Mononuclear cell (primary cell): Measurements from ENCODE around the gene C9orf40. TPM values are rescaled to one million over a fixed set of nuclear protein-coding genes. Genes with fewer than 3 reads are reported as not detected.

Source experiments
- H3K27me3 ChIP-seq: 2 replicates; pipeline ENCODE4 v1.6.0; 2011; ENCODE audit warnings: low read length, control low read depth; ENCODE audit not compliant: insufficient read depth
- H3K4me1 ChIP-seq: 2 replicates; pipeline ENCODE4 v1.5.1; 2011; ENCODE audit warnings: mild to moderate bottlenecking, low read length, control low read depth; ENCODE audit not compliant: insufficient read depth
- H3K4me3 ChIP-seq: 2 replicates; pipeline ENCODE4 v1.5.1; 2011; ENCODE audit warnings: mild to moderate bottlenecking, low read length, moderate library complexity
- H3K9me3 ChIP-seq: 2 replicates; pipeline ENCODE4 v1.5.1; 2011; ENCODE audit warnings: low read depth, mild to moderate bottlenecking, control low read depth, low read length
- total RNA-seq: library from RNA; depleted of rRNA; stranded (reverse); fragments of >200 nt; gene quantifications from one replicate; pipeline ENCODE4 v1.2.3, GENCODE V29; 2012

C9orf40 gene, protein sequence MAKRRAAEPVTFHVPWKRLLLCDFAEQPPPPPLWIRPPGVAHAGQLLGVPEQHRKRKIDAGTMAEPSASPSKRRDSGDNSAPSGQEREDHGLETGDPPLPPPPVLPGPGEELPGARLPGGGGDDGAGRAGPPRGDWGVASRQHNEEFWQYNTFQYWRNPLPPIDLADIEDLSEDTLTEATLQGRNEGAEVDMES
- 1.6 TPM for total RNA-seq

DNA sequence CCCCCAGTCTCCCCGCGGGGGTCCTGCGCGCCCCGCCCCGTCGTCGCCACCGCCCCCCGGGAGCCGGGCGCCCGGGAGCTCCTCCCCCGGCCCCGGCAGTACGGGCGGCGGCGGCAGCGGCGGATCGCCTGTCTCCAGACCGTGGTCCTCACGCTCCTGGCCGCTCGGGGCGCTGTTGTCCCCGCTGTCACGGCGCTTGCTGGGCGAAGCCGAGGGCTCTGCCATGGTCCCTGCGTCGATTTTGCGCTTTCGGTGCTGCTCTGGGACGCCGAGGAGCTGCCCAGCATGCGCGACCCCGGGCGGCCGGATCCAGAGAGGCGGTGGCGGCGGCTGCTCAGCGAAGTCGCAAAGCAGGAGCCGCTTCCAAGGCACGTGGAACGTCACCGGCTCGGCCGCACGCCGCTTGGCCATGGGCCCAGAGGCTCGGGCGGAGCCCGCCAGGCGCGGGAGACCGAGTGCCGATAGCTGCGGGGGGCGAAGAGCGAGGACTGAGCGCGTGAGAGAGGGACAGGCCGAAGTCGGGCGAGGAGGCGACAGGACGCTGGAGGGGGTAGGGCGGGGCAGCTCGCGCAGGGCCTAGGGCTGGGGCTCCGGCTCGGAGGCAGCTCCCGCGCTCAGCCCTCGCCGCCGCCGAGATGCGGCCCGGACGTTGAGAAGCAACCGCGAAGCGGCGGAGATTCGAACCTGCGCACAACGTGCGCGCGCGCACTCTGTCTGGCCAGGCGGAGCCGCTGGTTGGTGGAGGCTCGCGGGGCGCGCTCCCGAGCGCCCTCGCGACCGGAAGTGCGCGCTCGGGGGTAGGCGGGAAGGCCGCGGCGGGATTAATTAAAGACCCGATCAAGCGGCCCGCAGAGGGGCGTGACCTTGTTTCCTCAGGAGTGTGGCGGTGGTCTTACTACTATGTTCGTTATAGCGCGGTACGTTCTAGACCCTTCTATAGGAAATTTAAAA lies at the start of gene C9orf40:
C9orf40 (minus strand) TSS at position 712 of the 951 bp plus-strand sequence; CDS start at position 411, 301 bp downstream.
- Histone ChIP-seq H3K27me3 (no peaks in the 10 kb centered on the region), H3K9me3 (no peaks in the 10 kb centered on the region), H3K4me1 (peaks cover 14% of the 10 kb centered on the region), H3K4me3 (peak within 1 kb of the TSS; percentile 85)

DNA sequence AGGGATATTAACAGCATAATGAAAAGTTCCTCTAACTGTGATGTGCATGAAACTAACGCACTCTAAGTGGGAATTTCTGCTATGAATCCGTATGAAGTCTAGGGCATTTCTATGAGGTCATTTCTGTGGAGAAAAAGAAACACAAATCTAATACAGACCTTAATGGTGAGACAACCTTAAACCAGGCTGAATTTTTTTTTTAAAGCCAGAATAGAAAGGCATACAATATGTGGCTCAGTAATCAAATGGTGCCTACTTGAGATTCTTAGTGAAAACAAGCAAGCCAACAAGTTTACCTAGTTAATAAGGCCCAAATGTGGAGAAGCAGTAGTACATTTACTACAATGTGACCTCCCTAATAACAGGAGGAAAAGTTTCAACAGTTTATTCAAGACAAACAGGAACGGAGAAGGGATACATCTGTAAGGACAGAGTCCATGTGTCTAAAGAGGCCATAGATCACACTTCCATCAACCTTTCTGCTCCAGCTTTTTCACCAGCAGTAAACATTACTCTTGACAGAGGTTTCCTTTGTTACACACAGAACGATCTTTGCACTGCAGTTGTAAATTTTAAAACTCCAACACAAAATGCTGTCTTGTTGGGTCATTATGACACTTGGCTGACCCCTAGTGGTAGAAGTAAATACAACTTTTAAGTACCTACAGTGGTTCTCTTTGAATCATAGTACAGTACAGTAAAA lies 49.2 kb upstream of the C9orf40 start:
- H3K9me3 ChIP-seq: no peaks in the 10 kb centered on the region
- H3K27me3 ChIP-seq: no peaks in the 10 kb centered on the region
- H3K4me1 ChIP-seq: no peaks in the 10 kb centered on the region
- no peak overlapping the region for H3K4me3 ChIP-seq

DNA sequence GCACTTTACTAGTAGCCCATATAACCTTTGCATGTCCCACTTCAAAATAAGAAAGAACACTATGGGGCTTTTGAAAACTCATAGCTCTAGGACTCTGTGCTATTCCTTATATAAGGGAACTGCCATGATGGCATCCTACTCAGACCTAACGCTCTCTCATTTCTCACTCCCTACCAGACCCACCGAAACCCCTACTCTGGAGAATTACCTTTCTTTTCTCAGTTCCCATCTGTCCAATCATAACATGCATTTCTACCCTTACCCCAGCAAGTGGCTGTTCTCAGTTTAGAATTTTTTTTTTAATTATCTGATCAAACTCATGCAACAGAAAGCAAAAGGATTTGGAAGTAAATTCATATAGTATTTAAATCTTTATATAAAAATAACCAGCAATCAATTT lies 48.1 kb upstream of the C9orf40 start:
- no peaks in the 10 kb centered on the region for H3K9me3 ChIP-seq
- no peaks in the 10 kb centered on the region for H3K4me1 ChIP-seq
- H3K27me3 ChIP-seq: no peaks in the 10 kb centered on the region
- no peak overlapping the region for H3K4me3 ChIP-seq

DNA sequence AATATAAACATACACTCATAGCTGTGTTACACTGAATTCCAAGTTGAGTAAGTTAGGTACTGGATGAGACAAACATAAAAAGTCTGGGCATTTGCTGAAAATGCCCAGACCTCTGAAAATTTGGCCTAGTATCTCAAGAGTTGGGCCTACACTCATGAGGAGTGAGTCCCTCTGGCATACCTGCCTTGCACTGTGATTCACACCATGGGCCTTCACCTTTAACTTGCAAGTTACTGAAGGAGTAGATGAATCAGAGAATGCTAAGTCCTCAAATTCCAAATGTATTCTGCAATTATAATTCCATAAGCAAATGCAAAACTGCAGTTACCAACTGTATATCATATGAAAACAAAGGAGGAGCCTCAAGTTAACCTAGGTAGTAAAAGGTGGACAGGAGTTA lies 32.3 kb upstream of the C9orf40 start:
- H3K4me3 ChIP-seq: no peak overlapping the region
- no peaks in the 10 kb centered on the region for H3K9me3 ChIP-seq
- H3K4me1 ChIP-seq: no peaks in the 10 kb centered on the region
- H3K27me3 ChIP-seq: no peaks in the 10 kb centered on the region

DNA sequence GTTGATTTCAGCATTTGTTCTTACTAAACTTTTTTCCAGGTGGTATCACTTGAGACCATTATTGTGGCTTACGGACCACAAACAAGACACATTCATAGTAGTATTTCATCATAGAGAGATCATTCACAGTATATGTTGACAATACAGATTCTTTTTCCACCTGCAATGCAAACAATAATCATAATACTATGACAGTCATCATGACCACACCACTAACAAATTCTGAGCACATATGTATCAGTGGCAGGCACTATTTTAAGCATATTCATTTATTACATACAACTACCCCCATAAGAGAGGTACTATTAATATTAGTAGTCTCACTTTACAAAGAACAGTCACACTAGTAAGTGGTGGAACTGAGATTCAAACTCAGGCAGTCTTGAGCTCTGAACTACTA lies 31.0 kb upstream of the C9orf40 start:
- H3K4me3 ChIP-seq: no peak overlapping the region
- H3K4me1 ChIP-seq: no peaks in the 10 kb centered on the region
- no peaks in the 10 kb centered on the region for H3K27me3 ChIP-seq
- no peaks in the 10 kb centered on the region for H3K9me3 ChIP-seq

DNA sequence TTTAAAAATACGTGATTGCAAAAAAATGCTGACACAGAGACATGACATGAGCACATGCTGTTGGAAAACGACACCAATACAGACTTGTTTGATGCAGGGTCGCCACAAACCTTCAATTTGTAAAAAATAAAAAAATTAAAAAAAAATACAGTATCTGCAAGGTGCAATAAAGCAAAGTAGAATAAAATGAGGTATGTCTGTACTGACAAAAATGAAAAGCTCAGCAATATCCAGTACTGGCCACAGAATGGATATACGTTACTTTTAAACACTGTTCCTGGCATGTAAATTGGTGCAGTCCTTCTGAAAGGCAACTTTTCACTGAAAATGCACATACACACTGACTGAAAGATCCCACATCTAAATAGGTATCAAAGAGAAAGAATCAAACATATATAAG lies 27.1 kb upstream of the C9orf40 start:
- H3K9me3 ChIP-seq: no peaks in the 10 kb centered on the region

DNA sequence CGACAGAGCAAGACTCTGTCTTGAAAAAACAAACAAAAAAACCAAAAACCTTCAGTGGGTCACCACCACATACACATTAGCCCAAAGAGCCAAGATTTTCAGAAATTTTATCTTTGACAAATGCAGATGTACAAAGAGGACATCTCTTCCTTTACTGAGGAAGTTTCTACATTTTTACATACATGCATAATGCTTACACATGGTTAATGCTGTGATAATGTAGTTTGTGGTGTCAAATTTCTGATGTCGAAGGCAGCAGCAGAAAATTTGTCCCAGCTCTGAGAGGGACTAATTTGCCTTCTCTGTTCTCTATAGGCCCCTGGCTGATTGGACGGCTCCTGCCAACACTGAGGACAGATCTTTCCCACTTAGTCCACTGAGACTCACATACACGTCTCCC lies 24.6 kb upstream of the C9orf40 start:
- no peaks in the 10 kb centered on the region for H3K27me3 ChIP-seq
- H3K4me1 ChIP-seq: no peaks in the 10 kb centered on the region
- no peaks in the 10 kb centered on the region for H3K9me3 ChIP-seq
- no peak overlapping the region for H3K4me3 ChIP-seq

More for the DNA sequence above, 27.1 kb upstream of the C9orf40 start:
- Histone ChIP-seq H3K27me3 (no peaks in the 10 kb centered on the region), H3K4me1 (no peaks in the 10 kb centered on the region), H3K4me3 (no peak overlapping the region)

DNA sequence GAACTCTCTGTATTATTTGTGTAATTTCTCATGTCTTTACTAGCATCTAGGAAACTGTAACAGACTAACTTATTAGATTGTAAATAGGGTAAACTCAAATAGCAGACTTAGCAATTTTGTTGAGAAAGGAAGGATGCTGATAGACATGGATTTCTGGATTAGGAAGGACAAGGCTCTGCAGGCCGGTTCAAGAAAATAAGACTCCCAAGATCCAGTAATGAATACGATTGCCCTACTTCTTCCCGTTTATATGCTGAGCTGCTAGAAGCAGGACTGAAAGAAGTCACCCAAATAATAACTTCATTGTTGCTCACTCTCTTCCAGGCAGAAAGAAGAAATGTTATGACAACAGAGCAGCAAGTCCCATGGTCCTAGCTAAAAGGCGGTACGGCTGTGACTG lies 22.8 kb upstream of the C9orf40 start:
- no peaks in the 10 kb centered on the region for H3K4me1 ChIP-seq
- no peaks in the 10 kb centered on the region for H3K9me3 ChIP-seq
- no peak overlapping the region for H3K4me3 ChIP-seq
- H3K27me3 ChIP-seq: no peaks in the 10 kb centered on the region

DNA sequence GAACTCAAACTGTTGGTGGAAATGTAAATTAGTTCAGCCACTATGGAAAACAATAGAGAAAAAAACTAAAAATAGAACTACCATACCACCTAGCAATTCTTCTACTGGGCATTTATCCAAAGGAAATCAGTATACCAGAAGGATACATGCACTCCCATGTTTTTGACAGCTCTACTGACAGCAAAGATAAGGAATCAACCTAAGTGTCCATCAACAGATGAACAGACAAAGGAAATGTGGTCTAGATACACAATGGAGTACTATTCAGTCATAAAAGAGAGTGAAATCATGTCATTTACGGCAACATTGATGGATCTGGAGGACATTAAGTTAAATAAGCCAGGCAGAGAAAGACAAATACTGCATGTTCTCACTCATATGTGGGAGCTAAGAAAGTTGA lies 21.8 kb upstream of the C9orf40 start:
- no peaks in the 10 kb centered on the region for H3K9me3 ChIP-seq
- H3K4me3 ChIP-seq: no peak overlapping the region
- H3K4me1 ChIP-seq: no peaks in the 10 kb centered on the region
- no peaks in the 10 kb centered on the region for H3K27me3 ChIP-seq

DNA sequence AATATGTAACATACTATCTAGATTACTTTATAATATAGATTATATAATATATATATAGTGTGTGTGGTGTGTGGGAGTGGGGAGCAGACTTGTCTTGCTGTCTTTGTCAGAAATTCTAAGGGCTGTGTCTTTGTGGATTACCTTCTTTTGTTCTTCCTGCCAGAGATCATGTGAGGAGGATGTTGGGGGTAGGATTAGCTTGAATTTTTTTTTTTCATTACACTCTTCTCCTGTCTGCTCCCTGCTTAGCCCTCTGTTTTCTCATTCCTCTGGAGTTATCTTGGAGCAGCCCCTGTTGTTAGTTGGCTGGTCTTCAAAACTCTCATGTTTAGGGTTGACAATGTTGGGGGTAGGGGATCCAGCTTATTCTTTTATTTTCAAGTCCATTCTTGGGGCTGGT lies 21.0 kb upstream of the C9orf40 start:
- H3K4me3 ChIP-seq: no peak overlapping the region
- no peaks in the 10 kb centered on the region for H3K9me3 ChIP-seq
- H3K4me1 ChIP-seq: no peaks in the 10 kb centered on the region
- H3K27me3 ChIP-seq: no peaks in the 10 kb centered on the region

DNA sequence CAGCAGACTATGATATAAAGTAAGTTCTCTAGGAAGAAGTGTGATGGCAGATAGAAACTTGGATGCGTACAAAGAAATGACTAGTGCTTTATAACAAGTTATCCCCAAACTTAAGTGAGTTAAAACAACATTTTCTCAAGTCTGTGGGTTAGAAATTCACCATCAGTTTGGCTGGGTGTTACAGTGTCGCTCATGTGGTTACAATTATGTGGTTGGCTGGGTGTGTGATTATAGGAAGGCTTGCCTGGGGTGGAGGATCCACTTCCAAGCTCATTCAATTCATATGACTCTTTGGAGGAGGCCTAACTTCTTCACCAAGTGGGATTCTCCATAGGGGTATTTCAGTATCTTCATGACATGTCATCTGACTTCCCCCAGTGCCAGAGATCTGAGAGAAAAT lies 10.3 kb upstream of the C9orf40 start:
- Histone ChIP-seq H3K27me3 (no peaks in the 10 kb centered on the region), H3K9me3 (no peaks in the 10 kb centered on the region)

DNA sequence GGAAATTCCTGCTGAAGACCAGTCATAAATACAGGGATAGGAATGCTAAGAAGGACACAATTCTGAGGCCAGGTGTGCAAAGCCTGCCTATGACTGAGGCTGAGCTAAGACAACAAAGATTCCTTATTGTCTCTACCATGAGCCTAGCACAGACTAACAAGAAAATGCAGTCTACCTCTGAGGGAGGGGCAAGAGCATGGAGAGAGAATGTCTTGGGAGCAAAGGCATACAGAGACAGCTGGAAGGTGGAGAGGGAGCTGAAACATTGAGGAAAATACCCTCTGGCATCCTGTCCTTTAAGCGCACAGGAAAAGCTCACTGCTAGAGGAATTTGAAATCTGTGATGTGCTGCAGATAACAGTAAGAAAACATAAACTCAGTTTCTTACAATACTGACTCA lies 8.8 kb upstream of the C9orf40 start:
- no peaks in the 10 kb centered on the region for H3K9me3 ChIP-seq
- H3K4me3 ChIP-seq: no peak overlapping the region

More for the DNA sequence above, 10.3 kb upstream of the C9orf40 start:
- Histone ChIP-seq H3K4me1 (peaks cover 5% of the 10 kb centered on the region), H3K4me3 (no peak overlapping the region)

DNA sequence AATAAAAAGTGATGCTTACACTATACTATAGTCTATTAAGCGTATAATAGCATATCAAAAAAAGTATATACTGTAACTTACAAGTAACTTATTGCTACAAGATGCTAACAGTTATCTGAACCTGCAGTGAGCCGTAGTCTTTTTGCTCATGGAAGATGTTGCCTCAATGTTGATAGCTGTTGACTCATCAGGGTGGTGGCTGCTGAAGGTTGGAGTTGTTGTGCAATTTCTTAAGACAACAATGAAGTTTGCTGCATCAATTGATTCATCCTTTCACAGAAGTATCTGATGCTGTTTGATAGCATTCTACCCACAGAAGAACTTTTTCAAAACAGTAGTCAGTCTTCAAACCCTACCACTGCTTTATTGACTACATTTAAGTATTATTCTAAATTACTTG lies 7.8 kb upstream of the C9orf40 start:
- H3K27me3 ChIP-seq: no peaks in the 10 kb centered on the region
- peaks cover 5% of the 10 kb centered on the region for H3K4me1 ChIP-seq
- no peak overlapping the region for H3K4me3 ChIP-seq
- no peaks in the 10 kb centered on the region for H3K9me3 ChIP-seq

More for the DNA sequence above, 8.8 kb upstream of the C9orf40 start:
- Histone ChIP-seq H3K27me3 (no peaks in the 10 kb centered on the region), H3K4me1 (peaks cover 5% of the 10 kb centered on the region)

DNA sequence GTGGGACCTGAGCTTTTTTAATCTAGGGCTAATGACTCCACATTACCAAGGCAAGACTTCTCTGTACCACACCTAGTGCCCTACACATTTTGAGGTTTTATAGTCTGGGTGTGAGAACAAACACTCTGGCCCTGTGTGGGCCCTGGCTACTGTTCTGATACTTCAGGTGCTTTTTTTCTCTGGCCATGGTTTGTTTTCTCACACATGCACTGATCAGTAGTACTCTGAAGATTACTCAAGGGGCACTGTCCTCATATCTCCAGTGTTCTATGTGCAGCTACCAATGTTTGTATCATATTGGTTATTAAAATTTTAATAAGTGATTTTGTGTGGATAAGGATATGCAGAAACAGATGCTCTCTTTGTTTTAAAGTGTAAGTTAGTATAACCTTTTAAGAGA lies 5.9 kb upstream of the C9orf40 start:
- Histone ChIP-seq H3K4me3 (no peak overlapping the region), H3K4me1 (peaks cover 5% of the 10 kb centered on the region), H3K9me3 (no peaks in the 10 kb centered on the region), H3K27me3 (no peaks in the 10 kb centered on the region)

DNA sequence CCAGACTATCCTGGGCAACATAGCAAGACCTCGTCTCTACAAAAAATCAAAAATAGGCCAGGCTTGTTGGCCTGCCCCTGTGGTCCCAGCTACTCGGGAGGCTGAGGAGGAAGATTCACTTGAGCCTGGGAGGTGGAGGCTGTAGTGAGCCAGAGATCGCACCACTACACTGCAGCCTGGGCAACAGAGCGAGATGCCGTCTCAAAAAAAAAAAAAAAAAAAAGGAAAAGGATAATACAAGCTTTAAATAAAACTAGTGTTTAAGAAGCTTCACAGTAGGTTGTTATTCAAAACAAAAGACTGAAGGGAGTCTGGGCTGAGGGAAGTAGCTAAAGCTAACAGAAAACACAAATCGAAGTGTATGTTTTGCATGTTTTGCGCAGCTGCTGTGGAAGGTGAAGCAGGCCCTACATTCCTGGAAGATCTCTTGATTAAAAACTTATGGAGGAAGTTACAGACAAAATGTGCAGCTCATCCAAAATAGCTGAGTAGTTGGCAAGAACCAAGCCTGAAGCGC lies 581 bp upstream of the C9orf40 start:
- Histone ChIP-seq H3K4me3 (peak overlapping the region; percentile 85), H3K27me3 (no peaks in the 10 kb centered on the region), H3K4me1 (peaks cover 14% of the 10 kb centered on the region), H3K9me3 (no peaks in the 10 kb centered on the region)
